ENCODE results near the gene TDRD12.

The TDRD12 gene, protein sequence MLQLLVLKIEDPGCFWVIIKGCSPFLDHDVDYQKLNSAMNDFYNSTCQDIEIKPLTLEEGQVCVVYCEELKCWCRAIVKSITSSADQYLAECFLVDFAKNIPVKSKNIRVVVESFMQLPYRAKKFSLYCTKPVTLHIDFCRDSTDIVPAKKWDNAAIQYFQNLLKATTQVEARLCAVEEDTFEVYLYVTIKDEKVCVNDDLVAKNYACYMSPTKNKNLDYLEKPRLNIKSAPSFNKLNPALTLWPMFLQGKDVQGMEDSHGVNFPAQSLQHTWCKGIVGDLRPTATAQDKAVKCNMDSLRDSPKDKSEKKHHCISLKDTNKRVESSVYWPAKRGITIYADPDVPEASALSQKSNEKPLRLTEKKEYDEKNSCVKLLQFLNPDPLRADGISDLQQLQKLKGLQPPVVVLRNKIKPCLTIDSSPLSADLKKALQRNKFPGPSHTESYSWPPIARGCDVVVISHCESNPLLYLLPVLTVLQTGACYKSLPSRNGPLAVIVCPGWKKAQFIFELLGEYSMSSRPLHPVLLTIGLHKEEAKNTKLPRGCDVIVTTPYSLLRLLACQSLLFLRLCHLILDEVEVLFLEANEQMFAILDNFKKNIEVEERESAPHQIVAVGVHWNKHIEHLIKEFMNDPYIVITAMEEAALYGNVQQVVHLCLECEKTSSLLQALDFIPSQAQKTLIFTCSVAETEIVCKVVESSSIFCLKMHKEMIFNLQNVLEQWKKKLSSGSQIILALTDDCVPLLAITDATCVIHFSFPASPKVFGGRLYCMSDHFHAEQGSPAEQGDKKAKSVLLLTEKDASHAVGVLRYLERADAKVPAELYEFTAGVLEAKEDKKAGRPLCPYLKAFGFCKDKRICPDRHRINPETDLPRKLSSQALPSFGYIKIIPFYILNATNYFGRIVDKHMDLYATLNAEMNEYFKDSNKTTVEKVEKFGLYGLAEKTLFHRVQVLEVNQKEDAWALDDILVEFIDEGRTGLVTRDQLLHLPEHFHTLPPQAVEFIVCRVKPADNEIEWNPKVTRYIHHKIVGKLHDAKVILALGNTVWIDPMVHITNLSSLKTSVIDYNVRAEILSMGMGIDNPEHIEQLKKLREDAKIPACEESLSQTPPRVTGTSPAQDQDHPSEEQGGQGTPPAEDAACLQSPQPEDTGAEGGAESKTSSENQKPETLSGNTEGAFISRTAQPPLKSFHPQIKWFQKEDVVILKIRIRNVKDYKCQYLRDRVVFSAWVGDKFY (N-terminal part only)

DNA sequence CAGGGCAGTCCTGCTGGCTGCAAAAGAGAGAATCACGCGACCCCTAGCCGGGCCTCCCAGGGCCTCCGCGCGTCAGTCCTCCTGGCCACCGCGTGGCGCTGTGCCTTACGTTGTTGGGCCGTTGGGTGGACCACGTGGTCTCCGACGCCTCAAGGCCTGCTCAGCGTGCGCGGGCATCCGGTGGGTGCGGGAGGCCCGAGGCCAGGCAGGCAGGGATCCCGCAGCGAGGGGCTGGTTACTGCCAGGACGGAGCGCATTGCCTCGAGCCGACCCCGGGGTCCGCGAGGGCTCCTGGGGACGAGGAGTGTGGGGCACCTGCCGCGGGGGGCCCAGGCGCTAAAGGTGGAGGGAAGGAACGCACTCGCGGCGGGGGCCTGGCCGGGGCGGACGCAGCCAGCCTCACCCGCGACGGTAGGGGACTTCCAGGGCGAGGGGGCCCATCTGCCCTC is at the start of gene TDRD12:
Gene TDRD12, plus strand, starts transcription at position 157 of the 449 bp plus-strand sequence. CDS start 306 bp downstream, outside the sequence.
- TF ChIP-seq, protein P1, sequence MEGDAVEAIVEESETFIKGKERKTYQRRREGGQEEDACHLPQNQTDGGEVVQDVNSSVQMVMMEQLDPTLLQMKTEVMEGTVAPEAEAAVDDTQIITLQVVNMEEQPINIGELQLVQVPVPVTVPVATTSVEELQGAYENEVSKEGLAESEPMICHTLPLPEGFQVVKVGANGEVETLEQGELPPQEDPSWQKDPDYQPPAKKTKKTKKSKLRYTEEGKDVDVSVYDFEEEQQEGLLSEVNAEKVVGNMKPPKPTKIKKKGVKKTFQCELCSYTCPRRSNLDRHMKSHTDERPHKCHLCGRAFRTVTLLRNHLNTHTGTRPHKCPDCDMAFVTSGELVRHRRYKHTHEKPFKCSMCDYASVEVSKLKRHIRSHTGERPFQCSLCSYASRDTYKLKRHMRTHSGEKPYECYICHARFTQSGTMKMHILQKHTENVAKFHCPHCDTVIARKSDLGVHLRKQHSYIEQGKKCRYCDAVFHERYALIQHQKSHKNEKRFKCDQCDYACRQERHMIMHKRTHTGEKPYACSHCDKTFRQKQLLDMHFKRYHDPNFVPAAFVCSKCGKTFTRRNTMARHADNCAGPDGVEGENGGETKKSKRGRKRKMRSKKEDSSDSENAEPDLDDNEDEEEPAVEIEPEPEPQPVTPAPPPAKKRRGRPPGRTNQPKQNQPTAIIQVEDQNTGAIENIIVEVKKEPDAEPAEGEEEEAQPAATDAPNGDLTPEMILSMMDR (IDR thresholded peaks at IDR 0.05) = no peak

DNA sequence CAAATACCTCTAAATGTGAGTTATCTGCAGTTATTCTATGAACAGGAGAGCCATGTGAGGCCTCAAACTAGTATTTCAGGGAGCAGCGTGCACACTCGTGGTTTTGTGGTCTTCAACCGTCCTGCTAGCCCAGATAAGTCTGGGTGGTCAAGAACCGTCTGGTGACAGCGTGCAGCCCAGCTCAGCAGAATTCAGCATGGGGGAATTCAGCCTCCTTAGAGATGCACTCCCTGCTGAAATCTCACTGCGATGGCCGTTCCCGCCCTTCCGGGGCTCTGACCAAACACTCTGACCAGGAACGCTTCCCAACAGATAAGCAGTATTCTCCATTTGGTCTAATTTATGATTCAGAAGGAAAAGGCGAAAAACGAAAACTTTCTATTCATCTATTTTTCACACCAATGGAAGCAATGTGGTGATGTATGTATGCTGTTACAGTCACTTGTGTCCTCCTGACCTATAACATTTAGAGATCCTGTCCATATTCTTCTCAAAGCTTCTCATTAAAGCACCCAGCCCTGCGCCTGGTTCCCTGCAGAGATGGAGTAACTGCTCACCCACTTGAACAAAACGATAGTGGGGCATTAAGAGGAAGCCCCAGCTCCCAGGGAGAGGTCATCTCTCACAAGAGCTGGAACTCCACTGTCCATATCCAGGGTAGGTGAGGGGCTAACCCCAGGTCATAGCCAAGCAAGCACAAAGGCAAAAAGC is 47.5 kb upstream of the TDRD12 start:
- TF ChIP-seq, protein P1 (IDR thresholded peaks at IDR 0.05) = no peak

DNA sequence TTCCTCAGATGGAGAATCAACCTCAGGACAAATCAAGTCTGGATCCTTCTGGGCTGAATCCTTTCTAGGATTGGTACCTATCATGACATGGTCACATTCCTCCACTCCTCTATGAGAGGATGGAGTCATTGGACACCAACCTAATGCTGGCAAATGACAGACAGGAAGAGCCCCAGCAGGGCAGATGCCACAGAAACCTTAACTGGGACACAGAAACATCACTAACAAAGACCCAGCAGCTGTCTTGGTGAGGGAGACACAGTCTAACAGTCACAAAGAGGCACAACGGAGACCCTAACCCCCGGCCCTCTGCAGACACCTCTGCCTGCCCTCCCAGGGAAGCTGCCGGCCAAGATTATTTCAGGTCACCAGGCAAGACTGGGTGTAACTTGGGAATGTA is 46.7 kb upstream of the TDRD12 start:
- TF ChIP-seq, protein P1 (IDR thresholded peaks at IDR 0.05) = no peak

DNA sequence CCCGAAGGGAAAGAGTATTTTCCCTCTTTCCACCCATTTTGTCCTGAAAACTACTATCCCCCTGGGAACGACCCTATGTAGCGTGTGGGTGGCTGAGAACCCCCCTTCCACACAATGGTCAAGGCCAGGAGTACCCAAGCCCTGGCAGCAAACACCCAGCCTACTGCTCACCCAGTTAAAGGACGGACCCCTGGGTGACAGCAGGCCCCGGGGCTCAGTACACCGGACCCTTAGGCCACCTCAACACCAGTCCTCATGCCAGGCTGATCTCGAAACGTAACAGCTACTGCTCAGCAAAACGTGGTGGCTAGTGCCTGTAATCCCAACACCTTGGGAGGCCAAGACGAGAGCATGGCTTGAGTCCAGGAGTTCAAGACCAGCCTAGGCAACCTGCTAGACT is 46.0 kb upstream of the TDRD12 start:
- TF ChIP-seq, protein P1 (IDR thresholded peaks at IDR 0.05) = no peak

DNA sequence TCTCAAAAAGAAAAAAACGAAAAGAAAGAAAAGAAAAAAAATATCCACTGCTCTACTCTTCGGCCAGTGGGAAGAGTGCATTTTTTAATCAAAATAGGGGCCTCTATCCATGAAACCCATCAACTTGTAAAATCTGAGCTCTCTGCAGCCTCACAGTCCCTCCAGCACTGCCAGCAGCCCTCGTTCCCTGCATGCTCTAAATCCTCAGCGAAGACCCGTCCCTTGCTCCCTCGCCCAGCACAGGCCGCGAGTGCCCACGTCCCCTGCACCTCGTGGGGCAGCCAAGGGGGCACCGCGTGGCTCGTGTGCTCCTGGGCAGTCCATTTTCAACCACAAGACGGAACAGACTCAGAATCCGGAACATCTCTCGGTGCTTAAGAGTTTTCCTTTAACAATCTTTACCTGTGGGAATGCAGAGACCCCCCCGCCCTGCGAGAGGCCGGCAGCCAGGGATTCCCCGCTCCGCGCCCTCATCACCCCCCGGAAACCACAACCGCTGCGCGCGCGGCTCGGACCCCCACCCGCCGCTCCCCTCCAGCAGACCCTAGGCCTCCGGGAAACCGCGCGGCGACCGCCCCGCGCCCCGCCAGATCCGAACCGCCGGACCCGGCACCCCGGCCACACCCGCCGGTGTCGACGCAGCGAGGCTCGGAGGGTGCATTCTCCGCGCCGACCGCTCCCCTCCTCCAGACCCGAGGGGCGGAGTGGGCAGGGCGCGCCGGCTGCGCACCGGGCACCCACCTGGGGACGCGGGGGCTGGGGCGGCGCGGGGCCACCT is 45.2 kb upstream of the TDRD12 start:
- TF ChIP-seq, protein P1 (IDR thresholded peaks at IDR 0.05) = no peak

DNA sequence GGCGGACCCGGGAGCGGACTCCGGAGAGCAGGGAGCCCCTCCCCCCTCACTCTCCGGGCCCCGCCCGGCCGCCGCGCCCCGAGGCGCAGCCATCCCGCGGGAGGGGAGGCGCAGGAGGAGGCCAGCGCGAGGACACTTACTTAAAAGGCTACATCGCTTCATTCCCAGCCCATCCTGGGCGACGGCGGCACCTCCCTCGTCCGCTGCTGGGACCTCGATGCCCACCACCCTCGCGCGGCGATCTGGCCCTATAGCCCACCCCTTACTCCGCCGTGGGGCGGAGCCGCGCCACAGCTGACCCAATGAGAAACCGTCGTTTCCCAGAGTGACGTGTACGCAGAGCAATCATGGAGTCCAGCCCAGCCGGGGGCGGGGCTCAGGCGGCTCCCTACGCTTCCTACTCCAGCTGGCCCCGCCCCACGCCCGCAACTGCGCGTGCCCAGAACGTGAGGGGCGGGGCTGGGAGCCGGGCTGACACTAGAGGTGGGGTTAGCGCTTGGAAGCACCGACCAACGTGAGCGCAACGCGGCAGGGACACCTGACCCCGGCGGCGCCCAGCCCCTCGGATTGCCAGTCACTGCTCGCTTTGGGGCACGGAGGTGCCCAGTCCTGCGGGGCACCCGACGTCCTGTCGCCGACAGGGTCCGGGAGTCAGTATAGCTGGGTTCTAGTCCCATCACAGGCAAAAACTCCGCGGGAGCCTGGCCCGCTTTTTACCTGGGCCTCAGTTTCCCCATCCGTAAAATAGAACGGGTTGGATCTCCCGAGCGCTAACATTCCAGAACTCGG is 44.4 kb upstream of the TDRD12 start, which contains the start of gene ANKRD27:
Gene ANKRD27, minus strand, starts transcription at position 250 of the 789 bp plus-strand sequence. CDS start 16,165 bp downstream, outside the sequence.
- TF ChIP-seq, protein P1 (IDR thresholded peaks at IDR 0.05) = no peak
